Embryonic facial prominence (tissue), 1 donor: ENCODE measurements around the gene TSHZ1.

Experiments
- DNase-seq: peaks from one replicate; pipeline ENCODE4 v3.0.0-alpha.2; 2016; ENCODE audit errors: extremely low spot score

Gene TSHZ1

DNA sequence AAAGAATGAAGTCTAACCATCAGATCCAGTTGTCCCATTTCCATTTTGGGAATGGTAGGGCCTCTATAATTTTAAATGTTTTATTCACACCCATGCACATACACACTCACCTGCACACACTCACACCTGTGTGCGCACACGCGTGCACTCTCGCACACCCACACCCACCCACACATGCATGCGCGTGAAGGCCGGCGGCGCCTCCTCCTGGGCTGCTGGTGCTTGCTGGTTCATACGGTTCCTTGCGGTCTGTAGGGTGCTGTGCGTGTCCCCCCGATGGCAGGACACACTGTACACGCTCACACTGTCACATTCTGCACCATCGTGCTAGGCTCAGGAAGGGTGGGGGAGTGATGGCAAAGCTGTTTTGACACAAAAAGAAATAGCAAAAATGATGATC is 63.2 kb downstream of the TSHZ1 start:
- no peak for DNase-seq

DNA sequence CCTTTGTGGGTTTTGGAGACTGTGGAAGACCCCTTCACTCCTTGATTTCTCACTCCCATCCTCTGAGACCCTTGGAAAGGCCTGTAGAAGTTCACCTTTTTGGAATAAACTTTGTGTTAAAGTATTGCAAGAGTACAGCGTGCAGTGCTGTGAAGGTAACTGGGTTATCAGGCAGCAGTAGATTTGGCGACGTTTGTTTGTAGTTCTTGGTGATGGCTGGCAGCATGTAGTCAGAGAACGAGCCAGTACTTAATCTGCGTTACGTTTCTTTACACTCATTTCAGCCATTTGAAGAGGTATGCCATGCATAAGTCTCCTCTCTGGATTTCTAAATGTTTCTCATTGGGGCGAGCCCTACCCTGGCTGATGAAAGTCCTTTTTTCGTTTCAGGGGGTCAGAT is 64.6 kb downstream of the TSHZ1 start:
- DNase-seq = no peak

DNA sequence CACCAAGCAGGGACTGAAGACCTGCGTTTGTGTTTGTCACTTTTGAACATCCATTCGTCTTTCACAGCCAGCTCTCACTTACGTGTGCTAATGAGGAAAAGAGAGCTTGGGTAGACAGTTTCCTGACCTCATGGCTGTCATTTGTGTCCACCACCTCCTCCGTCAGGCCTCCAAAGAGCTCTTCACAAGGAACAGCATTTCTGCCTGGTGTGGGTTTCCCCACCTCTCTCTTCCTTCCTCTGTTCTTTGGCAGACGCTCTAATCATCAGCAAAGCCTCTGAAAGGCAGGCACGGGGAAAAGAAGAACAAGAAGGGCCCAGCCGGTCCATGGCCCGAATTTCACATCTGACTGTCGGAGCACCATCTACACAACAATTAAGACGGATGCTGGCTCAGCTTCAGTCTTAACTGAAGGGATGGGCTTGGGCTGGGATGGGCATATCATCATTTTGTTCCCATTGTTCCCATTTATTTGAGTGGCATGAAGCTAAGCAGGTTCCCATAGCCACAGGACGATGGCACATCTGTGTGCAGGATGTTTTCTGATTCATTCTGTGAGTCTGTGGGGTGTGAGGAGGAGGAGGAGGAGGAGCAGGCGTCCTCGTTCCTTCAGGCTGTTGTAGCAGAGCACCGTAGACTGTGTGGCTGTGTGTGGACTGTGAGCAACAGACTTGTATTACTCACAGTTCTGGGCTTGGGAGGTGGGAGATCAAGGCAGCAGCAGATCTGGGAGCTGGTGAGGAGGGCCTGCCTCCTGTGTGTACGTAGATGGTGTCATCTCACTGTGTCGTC is 66.4 kb downstream of the TSHZ1 start:
- no peak for DNase-seq

GRCh38 chr18:75277610-75277928 is 67.0 kb downstream of the TSHZ1 start:
- no peak for DNase-seq

GRCh38 chr18:75279381-75279780 is 68.8 kb downstream of the TSHZ1 start:
- DNase-seq = no peak

- DNase-seq = no peak
Measured at GRCh38 chr18:75280427-75281280, 70.1 kb downstream of the TSHZ1 start.

DNA sequence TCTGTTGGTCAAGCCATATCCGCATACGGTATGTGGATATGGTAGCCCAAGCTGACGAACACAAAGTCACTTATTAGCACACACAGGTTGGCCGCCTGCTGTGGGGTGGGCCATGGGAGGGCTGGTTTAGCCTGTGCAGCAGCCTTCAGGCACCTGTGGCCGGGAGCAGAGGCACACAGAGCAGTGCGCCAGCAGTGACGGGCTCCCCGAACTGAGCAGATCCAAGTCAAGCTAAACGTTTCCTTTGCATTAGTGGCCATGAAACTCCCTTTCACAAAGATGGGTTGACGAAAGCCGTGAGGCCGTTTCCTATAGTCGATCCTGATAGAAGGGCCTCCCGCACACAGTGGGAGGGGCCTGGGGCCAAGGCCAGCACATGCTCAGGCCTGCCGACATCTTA is 72.1 kb downstream of the TSHZ1 start:
- DNase-seq = no peak

DNA sequence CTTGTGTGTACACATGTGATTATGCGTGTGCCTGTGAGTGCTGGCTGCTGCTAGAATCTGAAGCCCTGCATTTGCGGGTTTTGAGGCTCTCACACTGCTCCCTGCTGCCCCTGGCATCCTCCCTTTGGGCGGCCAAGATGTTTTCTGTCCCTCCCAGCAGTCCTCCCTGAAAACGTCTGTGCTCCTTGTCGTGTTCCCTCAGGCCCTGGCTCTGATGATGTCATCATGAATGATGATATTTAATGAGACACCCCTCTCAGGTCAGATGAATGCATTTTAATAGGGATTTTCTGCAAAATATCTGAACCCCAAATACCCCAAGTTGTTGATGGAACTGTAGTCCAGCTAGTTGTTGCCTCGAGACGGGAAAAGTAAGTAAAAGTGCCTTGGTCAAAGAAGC is 73.1 kb downstream of the TSHZ1 start:
- no peak for DNase-seq

- DNase-seq = no peak
Measured at GRCh38 chr18:75284566-75284965, 74.0 kb downstream of the TSHZ1 start.

DNA sequence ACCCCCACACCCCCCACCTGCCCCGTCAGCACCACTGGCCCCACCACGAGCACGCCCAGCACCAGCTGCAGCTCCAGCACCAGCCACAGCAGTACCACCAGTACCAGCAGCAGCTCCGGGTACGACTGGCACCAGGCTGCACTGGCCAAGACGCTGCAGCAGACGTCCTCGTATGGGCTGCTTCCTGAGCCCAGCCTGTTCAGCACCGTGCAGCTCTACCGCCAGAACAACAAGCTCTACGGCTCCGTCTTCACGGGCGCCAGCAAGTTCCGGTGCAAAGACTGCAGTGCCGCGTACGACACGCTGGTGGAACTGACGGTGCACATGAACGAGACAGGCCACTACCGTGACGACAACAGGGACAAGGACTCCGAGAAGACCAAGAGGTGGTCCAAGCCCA is 75.3 kb downstream of the TSHZ1 start:
- no peak for DNase-seq

DNA sequence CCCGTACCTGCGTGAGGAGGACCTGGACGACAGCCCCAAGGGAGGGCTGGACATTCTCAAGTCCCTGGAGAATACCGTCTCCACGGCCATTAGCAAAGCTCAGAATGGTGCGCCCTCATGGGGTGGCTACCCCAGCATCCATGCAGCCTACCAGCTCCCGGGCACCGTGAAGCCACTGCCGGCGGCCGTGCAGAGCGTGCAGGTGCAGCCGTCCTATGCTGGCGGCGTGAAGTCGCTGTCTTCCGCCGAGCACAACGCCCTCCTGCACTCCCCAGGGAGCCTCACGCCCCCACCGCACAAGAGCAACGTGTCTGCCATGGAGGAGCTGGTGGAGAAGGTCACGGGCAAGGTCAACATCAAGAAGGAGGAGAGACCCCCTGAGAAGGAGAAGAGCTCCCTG is 76.4 kb downstream of the TSHZ1 start:
- DNase-seq = no peak

GRCh38 chr18:75287700-75288099 is 77.1 kb downstream of the TSHZ1 start:
- no peak for DNase-seq

DNA sequence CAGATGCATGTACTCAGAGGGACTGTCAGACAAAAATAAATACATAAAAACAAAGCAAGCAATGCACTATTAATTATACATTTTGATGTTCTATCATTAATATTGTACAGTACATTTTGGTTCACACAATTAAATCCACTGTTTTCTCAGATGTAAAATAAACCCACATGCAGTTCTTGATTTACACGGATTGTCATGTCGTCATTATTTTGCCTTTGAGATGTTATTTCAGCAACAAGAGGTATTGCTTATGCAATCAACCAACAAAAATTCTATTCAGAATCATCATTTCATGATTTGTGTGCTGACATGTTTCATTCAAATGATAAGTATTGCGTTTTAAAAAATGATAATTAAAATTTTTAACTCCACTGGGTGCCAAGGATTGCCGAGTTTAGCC is 79.2 kb downstream of the TSHZ1 start:
- no peak for DNase-seq

GRCh38 chr18:75290737-75291358 is 80.3 kb downstream of the TSHZ1 start:
- no peak for DNase-seq

GRCh38 chr18:75291460-75291859 is 80.9 kb downstream of the TSHZ1 start:
- DNase-seq = no peak

GRCh38 chr18:75293591-75293990 is 83.0 kb downstream of the TSHZ1 start:
- DNase-seq = no peak

DNA sequence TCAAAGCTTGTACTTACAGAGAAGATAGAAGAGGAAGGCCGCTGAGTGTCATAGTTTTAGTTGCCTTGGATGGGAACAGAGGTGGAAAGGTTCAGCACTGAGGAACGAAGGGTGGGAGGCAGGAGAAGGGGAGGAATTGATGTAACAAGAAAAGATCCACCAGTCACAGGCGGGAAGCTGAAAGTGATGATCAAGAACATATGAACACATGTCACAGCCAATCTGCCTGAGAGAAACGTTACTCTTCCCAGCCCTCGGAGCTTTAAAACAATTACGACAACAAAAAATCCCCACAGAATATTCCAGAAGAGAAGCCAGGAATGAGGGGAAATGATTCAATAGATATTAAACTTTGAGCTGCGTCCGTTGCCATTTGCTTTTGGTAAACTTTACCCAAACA is 87.1 kb downstream of the TSHZ1 start:
- peak; percentile 65 for DNase-seq

GRCh38 chr18:75304678-75305557 is 94.3 kb downstream of the TSHZ1 start:
- DNase-seq = no peak

DNA sequence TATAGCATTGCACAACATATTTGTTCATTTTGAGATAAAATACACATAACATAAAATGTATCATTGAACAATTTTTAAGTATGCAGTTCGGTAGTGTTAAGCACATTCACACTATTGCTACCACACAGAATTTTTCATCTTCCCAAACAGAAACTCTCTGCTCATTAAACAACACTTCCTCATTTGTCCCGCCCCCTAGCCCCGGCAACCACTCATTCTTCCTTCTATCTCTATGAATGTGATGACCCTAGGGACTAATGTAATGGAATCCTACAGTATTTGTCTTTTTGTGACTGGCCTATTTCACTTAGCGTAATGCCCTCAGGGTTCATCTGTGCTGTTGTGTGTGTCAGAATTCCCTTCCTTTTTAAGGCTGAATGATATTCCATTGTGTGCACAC is 95.4 kb downstream of the TSHZ1 start:
- no peak for DNase-seq

DNA sequence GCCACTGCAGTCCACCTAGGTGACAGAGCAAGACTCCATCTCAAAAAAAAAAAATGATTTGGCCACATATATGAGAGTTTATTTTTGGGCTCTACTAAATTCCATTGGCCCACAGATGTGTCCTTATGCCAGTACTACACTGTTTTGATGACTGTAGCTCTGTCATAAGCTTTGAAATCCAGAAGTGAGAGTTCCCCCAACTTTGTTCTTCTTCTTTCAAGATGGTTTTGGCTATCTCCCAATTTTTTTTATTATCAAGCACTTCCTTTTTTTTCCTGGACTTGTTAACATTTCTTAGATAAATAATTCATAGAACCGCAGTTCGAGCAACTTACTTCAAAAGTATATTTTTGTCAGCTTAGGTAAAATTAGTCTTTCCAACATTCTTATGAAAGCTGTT is 96.9 kb downstream of the TSHZ1 start:
- no peak for DNase-seq

GRCh38 chr18:75309564-75309963 is 99.0 kb downstream of the TSHZ1 start:
- DNase-seq = no peak

DNA sequence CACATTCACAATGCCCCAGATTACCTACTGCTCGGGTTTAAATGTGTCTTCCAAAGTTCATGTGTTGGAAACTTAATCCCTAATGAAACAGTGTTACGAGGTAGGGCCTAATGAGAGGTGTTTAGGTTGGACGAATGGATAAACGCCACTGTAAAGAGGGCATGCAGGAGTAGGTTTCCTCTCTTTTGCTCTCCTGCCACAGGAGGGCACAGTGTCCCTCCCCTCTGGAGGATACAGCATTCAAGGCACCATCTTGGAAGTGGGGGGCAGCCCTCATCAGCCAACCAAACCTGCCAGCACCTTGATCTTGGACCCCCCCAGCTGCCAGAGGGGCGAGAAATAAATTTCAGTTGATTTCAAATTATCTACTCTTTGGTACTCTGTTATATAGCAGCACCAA is 103.5 kb downstream of the TSHZ1 start:
- no peak for DNase-seq
